Naive B cell (primary cell): ENCODE measurements around the gene SEC24B. TPM values are rescaled to one million over a fixed set of nuclear protein-coding genes. Genes with fewer than 3 reads are reported as not detected.
"Not testable (repeated sequence)": the region's sequence is repeated elsewhere in the genome, so short reads cannot be mapped to it uniquely, and the experiment has no call there.

Source experiments
- ATAC-seq, 2 donors: fragments of 150-1000 bp; cut with Tn5 transposase; 2 replicates each; pipeline ENCODE4 v1.10.0; 2021; ENCODE audit warnings: low read depth in 2 of 2, mild to moderate bottlenecking in 2 of 2, moderate library complexity in 2 of 2
- DNase-seq: peaks from one replicate; pipeline ENCODE4 v3.0.0; 2022
- H3K27ac Mint-ChIP-seq, 6 donors: one replicate each; pipeline ENCODE4 v1.8.0; 2020 to 2022; ENCODE audit warnings: mild to moderate bottlenecking in 6 of 6, mixed read lengths in 6 of 6, moderate library complexity in 5 of 6, inconsistent platforms in 2 of 6
- H3K27me3 Mint-ChIP-seq, 3 donors: one replicate each; pipeline ENCODE4 v1.8.0; 2021 to 2022; ENCODE audit warnings: mixed read lengths in 3 of 3, mild to moderate bottlenecking in 1 of 3
- H3K36me3 Mint-ChIP-seq, 2 donors: one replicate each; pipeline ENCODE4 v1.8.0; 2020 to 2022; ENCODE audit warnings: mixed read lengths in 2 of 2, inconsistent platforms in 1 of 2, mild to moderate bottlenecking in 1 of 2
- H3K4me1 Mint-ChIP-seq, 3 donors: one replicate each; pipeline ENCODE4 v1.8.0; 2020 to 2022; ENCODE audit warnings: mixed read lengths in 3 of 3, inconsistent platforms in 1 of 3, mild to moderate bottlenecking in 1 of 3, moderate library complexity in 1 of 3
- H3K4me3 Mint-ChIP-seq, 8 donors: one replicate each; pipeline ENCODE4 v1.8.0; 2020 to 2022; ENCODE audit warnings: mild to moderate bottlenecking in 8 of 8, mixed read lengths in 8 of 8, moderate library complexity in 8 of 8, inconsistent platforms in 2 of 8
- H3K9me3 Mint-ChIP-seq, 7 donors: one replicate each; pipeline ENCODE4 v1.8.0; 2020 to 2022; ENCODE audit warnings: mixed read lengths in 7 of 7, mild to moderate bottlenecking in 5 of 7, inconsistent platforms in 2 of 7, moderate library complexity in 1 of 7
- polyA plus RNA-seq, 6 donors: library from polyadenylated mRNA; unstranded; fragments of 300-500 nt; fragmentation: Illumina TruSeq; gene quantifications; one replicate each; pipeline ENCODE4 v1.2.3, GENCODE V29; 2021; ENCODE audit warnings: low read depth in 6 of 6

Gene SEC24B
- polyA plus RNA-seq, 6 donors from 2014 or later, result 15.0 to 36.2 (median 17.7) TPM

- peak overlapping the region in 3 of 6 donors; percentile 3 to 52 (median 3) for H3K27ac Mint-ChIP-seq
- H3K9me3 Mint-ChIP-seq, result peaks cover 0 to under 1% (median 0%) of the 10 kb centered on the region in 7 donors
- H3K4me3 Mint-ChIP-seq, result no peak overlapping the region
- peaks cover 46 to 81% (median 57%) of the 10 kb centered on the region in 3 donors for H3K4me1 Mint-ChIP-seq
- ATAC-seq (no peak), DNase-seq (no peak)
- H3K36me3 Mint-ChIP-seq, result peaks cover 1 to 3% of the 10 kb centered on the region in 2 donors
- no peaks in the 10 kb centered on the region for H3K27me3 Mint-ChIP-seq
These were observed 7.3 kb downstream of the SEC24B start for GRCh38 chr4:109440948-109441347.

GRCh38 chr4:109441862-109442458 lies 8.3 kb downstream of the SEC24B start:
- H3K36me3 Mint-ChIP-seq, result peaks cover 6 to 7% of the 10 kb centered on the region in 2 donors
- H3K4me3 Mint-ChIP-seq, result peak overlapping the region in 1 of 8 donors; percentile 10
- H3K27ac Mint-ChIP-seq, result peak overlapping the region in 4 of 6 donors; percentile 3 to 67 (median 41)

GRCh38 chr4:109444182-109444844 lies 10.7 kb downstream of the SEC24B start:
- no peaks in the 10 kb centered on the region for H3K27me3 Mint-ChIP-seq
- peaks cover 0 to 3% (median 0%) of the 10 kb centered on the region in 7 donors for H3K9me3 Mint-ChIP-seq
- peak overlapping the region in 4 of 6 donors; percentile 0 to 86 (median 10) for H3K27ac Mint-ChIP-seq
- ATAC-seq (peak; percentile 94 to 95), DNase-seq (peak; percentile 60)
- peaks cover 6 to 7% of the 10 kb centered on the region in 2 donors for H3K36me3 Mint-ChIP-seq
- peaks cover 45 to 74% (median 64%) of the 10 kb centered on the region in 3 donors for H3K4me1 Mint-ChIP-seq
- peak overlapping the region in 6 of 8 donors; percentile 3 to 66 (median 34) for H3K4me3 Mint-ChIP-seq

More at GRCh38 chr4:109441862-109442458, 8.3 kb downstream of the SEC24B start:
- Mint-ChIP-seq H3K9me3 (peaks cover 0 to 3% (median 0%) of the 10 kb centered on the region in 7 donors), H3K4me1 (peaks cover 44 to 75% (median 51%) of the 10 kb centered on the region in 3 donors), H3K27me3 (no peaks in the 10 kb centered on the region)
- ATAC-seq (no peak), DNase-seq (no peak)

GRCh38 chr4:109447278-109447677 lies 13.7 kb downstream of the SEC24B start:
- ATAC-seq (no peak), DNase-seq (no peak)
- Mint-ChIP-seq H3K27ac (no peak overlapping the region), H3K36me3 (peaks cover 11 to 14% of the 10 kb centered on the region in 2 donors), H3K27me3 (no peaks in the 10 kb centered on the region), H3K4me1 (peaks cover 42 to 69% (median 66%) of the 10 kb centered on the region in 3 donors), H3K9me3 (peaks cover 0 to 3% (median 0%) of the 10 kb centered on the region in 7 donors), H3K4me3 (peak overlapping the region in 2 of 8 donors; percentile 7 to 9)

- DNase-seq (no peak), ATAC-seq (no peak)
- Mint-ChIP-seq H3K27me3 (no peaks in the 10 kb centered on the region), H3K27ac (no peak overlapping the region), H3K36me3 (peaks cover 7 to 12% of the 10 kb centered on the region in 2 donors), H3K4me1 (peaks cover 34 to 61% (median 51%) of the 10 kb centered on the region in 3 donors), H3K4me3 (no peak overlapping the region), H3K9me3 (no peaks in the 10 kb centered on the region)
These were observed 18.1 kb downstream of the SEC24B start for GRCh38 chr4:109451544-109452273.

- not testable (repeated sequence) for H3K9me3 Mint-ChIP-seq, H3K27ac Mint-ChIP-seq, DNase-seq, H3K4me3 Mint-ChIP-seq, ATAC-seq, H3K27me3 Mint-ChIP-seq
- Mint-ChIP-seq H3K4me1 (peaks cover 22 to 54% (median 52%) of the 10 kb centered on the region in 3 donors), H3K36me3 (peaks cover 7 to 21% of the 10 kb centered on the region in 2 donors)
These were observed 19.5 kb downstream of the SEC24B start for GRCh38 chr4:109453110-109453509.

- no peaks in the 10 kb centered on the region for H3K27me3 Mint-ChIP-seq
- H3K9me3 Mint-ChIP-seq, result no peaks in the 10 kb centered on the region
- peak overlapping the region in 5 of 6 donors; percentile 3 to 68 (median 23) for H3K27ac Mint-ChIP-seq
- peaks cover 21 to 38% (median 24%) of the 10 kb centered on the region in 3 donors for H3K4me1 Mint-ChIP-seq
- H3K4me3 Mint-ChIP-seq, result peak overlapping the region in 1 of 8 donors; percentile 37
- DNase-seq, result no peak
- ATAC-seq, result peak; percentile 28 to 61
- peaks cover 0 to 16% of the 10 kb centered on the region in 2 donors for H3K36me3 Mint-ChIP-seq
These were observed 28.7 kb downstream of the SEC24B start for GRCh38 chr4:109462297-109462696.

- no peak overlapping the region for H3K4me3 Mint-ChIP-seq
- H3K36me3 Mint-ChIP-seq, result peaks cover 0 to 11% of the 10 kb centered on the region in 2 donors
- ATAC-seq (no peak), DNase-seq (no peak)
- peak overlapping the region in 2 of 6 donors; percentile 23 for H3K27ac Mint-ChIP-seq
- H3K27me3 Mint-ChIP-seq, result no peaks in the 10 kb centered on the region
- no peaks in the 10 kb centered on the region for H3K9me3 Mint-ChIP-seq
- peaks cover 21 to 34% (median 23%) of the 10 kb centered on the region in 3 donors for H3K4me1 Mint-ChIP-seq
These were observed 29.2 kb downstream of the SEC24B start for GRCh38 chr4:109462802-109463201.

GRCh38 chr4:109465069-109465468 lies 31.5 kb downstream of the SEC24B start:
- H3K36me3 Mint-ChIP-seq, result peaks cover 0 to 18% of the 10 kb centered on the region in 2 donors
- DNase-seq, result no peak
- no peak for ATAC-seq
- no peaks in the 10 kb centered on the region for H3K27me3 Mint-ChIP-seq
- H3K9me3 Mint-ChIP-seq, result no peaks in the 10 kb centered on the region
- no peak overlapping the region for H3K27ac Mint-ChIP-seq
- H3K4me1 Mint-ChIP-seq, result peaks cover 25 to 34% (median 28%) of the 10 kb centered on the region in 3 donors
- H3K4me3 Mint-ChIP-seq, result no peak overlapping the region

GRCh38 chr4:109469915-109470314 lies 36.3 kb downstream of the SEC24B start:
- Mint-ChIP-seq H3K4me3 (no peak overlapping the region), H3K4me1 (peaks cover 22 to 35% (median 30%) of the 10 kb centered on the region in 3 donors), H3K9me3 (no peaks in the 10 kb centered on the region), H3K27ac (peak overlapping the region in 5 of 6 donors; percentile 36 to 85 (median 38)), H3K36me3 (peaks cover 0 to 13% of the 10 kb centered on the region in 2 donors), H3K27me3 (no peaks in the 10 kb centered on the region)
- ATAC-seq (no peak), DNase-seq (no peak)

GRCh38 chr4:109472343-109472761 lies 38.7 kb downstream of the SEC24B start:
- H3K36me3 Mint-ChIP-seq, result peaks cover 0 to 13% of the 10 kb centered on the region in 2 donors
- H3K9me3 Mint-ChIP-seq, result no peaks in the 10 kb centered on the region
- peaks cover 20 to 35% (median 31%) of the 10 kb centered on the region in 3 donors for H3K4me1 Mint-ChIP-seq
- no peak overlapping the region for H3K4me3 Mint-ChIP-seq
- ATAC-seq, result no peak
- H3K27me3 Mint-ChIP-seq, result no peaks in the 10 kb centered on the region
- DNase-seq, result no peak
- H3K27ac Mint-ChIP-seq, result no peak overlapping the region

GRCh38 chr4:109473824-109474223 lies 40.2 kb downstream of the SEC24B start:
- ATAC-seq, result no peak
- H3K27me3 Mint-ChIP-seq, result no peaks in the 10 kb centered on the region
- H3K4me3 Mint-ChIP-seq, result no peak overlapping the region
- peaks cover 14 to 27% (median 26%) of the 10 kb centered on the region in 3 donors for H3K4me1 Mint-ChIP-seq
- H3K36me3 Mint-ChIP-seq, result peaks cover 0 to 6% of the 10 kb centered on the region in 2 donors
- H3K27ac Mint-ChIP-seq, result peak overlapping the region in 1 of 6 donors; percentile 67
- H3K9me3 Mint-ChIP-seq, result no peaks in the 10 kb centered on the region
- no peak for DNase-seq

- Mint-ChIP-seq H3K4me3 (no peak overlapping the region), H3K36me3 (peaks cover 9 to 16% of the 10 kb centered on the region in 2 donors), H3K27me3 (no peaks in the 10 kb centered on the region), H3K4me1 (peaks cover 0 to 5% (median 0%) of the 10 kb centered on the region in 3 donors), H3K27ac (peak overlapping the region in 2 of 6 donors; percentile 13 to 74), H3K9me3 (no peaks in the 10 kb centered on the region)
- DNase-seq, result no peak
- ATAC-seq, result no peak
These were observed 52.4 kb downstream of the SEC24B start for GRCh38 chr4:109486007-109486406.
